ENCODE measurements around the gene SLC37A2. TPM values are rescaled to one million over a fixed set of nuclear protein-coding genes. Genes with fewer than 3 reads are reported as not detected.

SLC37A2 gene
- total RNA-seq, 1 experiment from 2014 or later: 2.2 TPM

DNA sequence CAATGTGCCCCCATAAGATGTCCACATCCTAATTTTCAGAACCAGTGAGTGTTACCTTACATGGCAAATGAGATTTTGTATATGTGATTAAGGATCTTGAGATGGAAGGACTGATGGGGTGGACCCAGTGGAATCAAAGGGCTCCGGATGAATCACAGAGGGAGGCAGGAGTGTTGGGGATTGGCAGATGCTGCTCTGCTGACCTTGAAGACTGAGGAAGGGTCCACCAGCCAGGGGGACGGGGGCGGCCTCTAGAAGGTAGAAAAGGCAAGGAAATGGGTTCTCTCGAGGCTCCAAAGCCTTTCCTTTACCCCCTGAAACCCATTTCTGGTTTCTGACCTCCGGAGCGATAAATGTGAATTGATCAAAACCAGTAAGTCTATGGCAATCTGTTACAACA, 29.6 kb downstream of the SLC37A2 start:
- Mint-ChIP-seq H3K4me1 (peaks cover 25% of the 10 kb centered on the region), H3K4me3 (no peak overlapping the region), H3K27me3 (ENCODE audit: low read depth) (no peaks in the 10 kb centered on the region), H3K27ac (no peak overlapping the region), H3K36me3 (peaks cover 6% of the 10 kb centered on the region; the same call in 1 of the 2 replicates), H3K9me3 (no peaks in the 10 kb centered on the region)
- ATAC-seq: no peak
- TF ChIP-seq TEAD1 (CRISPR knock-in tag; IDR thresholded peaks at IDR 0.05): no peak
- no peak for TF ChIP-seq NR1H2 (CRISPR knock-in tag; IDR thresholded peaks at IDR 0.05)
- TF ChIP-seq, protein P1, sequence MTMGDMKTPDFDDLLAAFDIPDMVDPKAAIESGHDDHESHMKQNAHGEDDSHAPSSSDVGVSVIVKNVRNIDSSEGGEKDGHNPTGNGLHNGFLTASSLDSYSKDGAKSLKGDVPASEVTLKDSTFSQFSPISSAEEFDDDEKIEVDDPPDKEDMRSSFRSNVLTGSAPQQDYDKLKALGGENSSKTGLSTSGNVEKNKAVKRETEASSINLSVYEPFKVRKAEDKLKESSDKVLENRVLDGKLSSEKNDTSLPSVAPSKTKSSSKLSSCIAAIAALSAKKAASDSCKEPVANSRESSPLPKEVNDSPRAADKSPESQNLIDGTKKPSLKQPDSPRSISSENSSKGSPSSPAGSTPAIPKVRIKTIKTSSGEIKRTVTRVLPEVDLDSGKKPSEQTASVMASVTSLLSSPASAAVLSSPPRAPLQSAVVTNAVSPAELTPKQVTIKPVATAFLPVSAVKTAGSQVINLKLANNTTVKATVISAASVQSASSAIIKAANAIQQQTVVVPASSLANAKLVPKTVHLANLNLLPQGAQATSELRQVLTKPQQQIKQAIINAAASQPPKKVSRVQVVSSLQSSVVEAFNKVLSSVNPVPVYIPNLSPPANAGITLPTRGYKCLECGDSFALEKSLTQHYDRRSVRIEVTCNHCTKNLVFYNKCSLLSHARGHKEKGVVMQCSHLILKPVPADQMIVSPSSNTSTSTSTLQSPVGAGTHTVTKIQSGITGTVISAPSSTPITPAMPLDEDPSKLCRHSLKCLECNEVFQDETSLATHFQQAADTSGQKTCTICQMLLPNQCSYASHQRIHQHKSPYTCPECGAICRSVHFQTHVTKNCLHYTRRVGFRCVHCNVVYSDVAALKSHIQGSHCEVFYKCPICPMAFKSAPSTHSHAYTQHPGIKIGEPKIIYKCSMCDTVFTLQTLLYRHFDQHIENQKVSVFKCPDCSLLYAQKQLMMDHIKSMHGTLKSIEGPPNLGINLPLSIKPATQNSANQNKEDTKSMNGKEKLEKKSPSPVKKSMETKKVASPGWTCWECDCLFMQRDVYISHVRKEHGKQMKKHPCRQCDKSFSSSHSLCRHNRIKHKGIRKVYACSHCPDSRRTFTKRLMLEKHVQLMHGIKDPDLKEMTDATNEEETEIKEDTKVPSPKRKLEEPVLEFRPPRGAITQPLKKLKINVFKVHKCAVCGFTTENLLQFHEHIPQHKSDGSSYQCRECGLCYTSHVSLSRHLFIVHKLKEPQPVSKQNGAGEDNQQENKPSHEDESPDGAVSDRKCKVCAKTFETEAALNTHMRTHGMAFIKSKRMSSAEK (CRISPR knock-in tag; IDR thresholded peaks at IDR 0.05; ENCODE audit: borderline replicate concordance): no peak
- no peak for TF ChIP-seq PRRX2 (CRISPR knock-in tag; IDR thresholded peaks at IDR 0.05)
- TF ChIP-seq KAT7 (CRISPR knock-in tag; IDR thresholded peaks at IDR 0.05; ENCODE audit: borderline replicate concordance): no peak
- no peak for TF ChIP-seq ETV6 (CRISPR knock-in tag; IDR thresholded peaks at IDR 0.05)
- TF ChIP-seq, protein P2, sequence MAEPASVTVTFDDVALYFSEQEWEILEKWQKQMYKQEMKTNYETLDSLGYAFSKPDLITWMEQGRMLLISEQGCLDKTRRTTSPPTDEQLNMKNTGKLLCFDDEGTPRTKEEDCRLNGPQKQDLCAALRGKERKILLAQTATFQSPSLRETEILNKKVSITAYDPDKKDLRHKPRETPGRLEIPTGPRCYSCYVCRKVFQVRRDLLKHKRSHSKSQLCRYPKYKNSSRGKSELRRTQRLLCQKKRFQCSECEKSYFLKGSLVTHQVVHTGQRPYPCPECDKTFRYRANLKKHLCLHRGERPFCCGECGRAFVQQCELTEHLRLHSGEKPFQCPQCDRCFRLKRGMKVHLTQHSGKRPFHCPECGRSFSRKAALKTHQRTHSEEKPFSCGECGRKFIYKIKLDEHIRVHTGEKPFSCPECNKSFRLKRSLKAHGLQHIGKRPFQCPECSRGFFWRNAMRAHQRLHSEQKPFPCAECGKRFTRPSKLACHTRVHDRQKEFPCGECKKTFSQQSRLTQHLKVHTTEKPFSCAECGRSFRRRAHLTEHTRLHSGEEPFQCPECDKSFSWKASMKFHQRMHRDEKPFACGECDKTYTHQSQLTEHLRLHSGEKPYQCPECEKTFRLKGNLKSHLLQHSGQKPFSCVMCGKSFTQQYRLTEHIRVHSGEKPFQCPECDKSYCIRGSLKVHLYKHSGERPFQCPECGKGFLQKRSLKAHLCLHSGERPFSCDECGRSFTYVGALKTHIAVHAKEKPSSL (CRISPR knock-in tag; conservative IDR thresholded peaks at IDR 0.05): no peak
- TF ChIP-seq NFATC4 (CRISPR knock-in tag; IDR thresholded peaks at IDR 0.05): no peak
- TF ChIP-seq, protein P3, sequence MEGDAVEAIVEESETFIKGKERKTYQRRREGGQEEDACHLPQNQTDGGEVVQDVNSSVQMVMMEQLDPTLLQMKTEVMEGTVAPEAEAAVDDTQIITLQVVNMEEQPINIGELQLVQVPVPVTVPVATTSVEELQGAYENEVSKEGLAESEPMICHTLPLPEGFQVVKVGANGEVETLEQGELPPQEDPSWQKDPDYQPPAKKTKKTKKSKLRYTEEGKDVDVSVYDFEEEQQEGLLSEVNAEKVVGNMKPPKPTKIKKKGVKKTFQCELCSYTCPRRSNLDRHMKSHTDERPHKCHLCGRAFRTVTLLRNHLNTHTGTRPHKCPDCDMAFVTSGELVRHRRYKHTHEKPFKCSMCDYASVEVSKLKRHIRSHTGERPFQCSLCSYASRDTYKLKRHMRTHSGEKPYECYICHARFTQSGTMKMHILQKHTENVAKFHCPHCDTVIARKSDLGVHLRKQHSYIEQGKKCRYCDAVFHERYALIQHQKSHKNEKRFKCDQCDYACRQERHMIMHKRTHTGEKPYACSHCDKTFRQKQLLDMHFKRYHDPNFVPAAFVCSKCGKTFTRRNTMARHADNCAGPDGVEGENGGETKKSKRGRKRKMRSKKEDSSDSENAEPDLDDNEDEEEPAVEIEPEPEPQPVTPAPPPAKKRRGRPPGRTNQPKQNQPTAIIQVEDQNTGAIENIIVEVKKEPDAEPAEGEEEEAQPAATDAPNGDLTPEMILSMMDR (IDR thresholded peaks at IDR 0.05): no peak
- TF ChIP-seq ZNF138 (CRISPR knock-in tag; conservative IDR thresholded peaks at IDR 0.05): no peak
- ChIA-PET CTCF (interaction anchor here (0.6 to 5.3 kb wide), 22 partner anchors 11 to 811 kb away, joined by 3 to 128 read pairs (median 5); partner anchors contain the start of genes PUS3 and TMEM218), POLR2A (no interaction called here)
- no peak for DNase-seq (ENCODE audit: low spot score)

DNA sequence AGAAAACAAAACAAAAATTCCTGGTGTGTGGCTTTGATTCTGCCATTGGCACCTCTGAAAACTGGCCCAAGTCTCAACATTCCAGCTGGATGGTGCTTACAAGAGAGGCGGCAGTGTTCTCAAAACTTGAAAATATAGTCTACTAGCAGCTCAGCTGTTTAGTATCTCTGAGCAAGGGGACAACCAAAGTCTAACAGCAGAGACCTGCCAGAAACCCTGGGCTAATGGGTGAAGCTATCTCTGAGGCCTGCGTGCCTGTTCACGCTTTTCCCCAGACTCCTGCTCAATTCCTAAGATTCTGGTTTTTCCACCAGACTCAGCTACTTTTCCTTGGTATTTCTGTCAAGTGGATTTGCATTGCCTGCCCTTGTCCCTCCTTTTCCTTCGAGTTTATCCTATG, 30.4 kb downstream of the SLC37A2 start:
- no peaks in the 10 kb centered on the region for H3K9me3 Mint-ChIP-seq
- no peak overlapping the region for H3K27ac Mint-ChIP-seq
- ChIA-PET POLR2A (no interaction called here), CTCF (interaction anchor here (0.6 to 5.3 kb wide), 12 partner anchors 12 to 343 kb away, joined by 3 to 128 read pairs (median 4); no protein-coding TSS in a partner anchor)
- H3K27me3 Mint-ChIP-seq (ENCODE audit: low read depth): no peaks in the 10 kb centered on the region
- peaks cover 9% of the 10 kb centered on the region for H3K36me3 Mint-ChIP-seq
- no peak for TF ChIP-seq ZNF416 (CRISPR knock-in tag; IDR thresholded peaks at IDR 0.05)
- TF ChIP-seq, protein P4, sequence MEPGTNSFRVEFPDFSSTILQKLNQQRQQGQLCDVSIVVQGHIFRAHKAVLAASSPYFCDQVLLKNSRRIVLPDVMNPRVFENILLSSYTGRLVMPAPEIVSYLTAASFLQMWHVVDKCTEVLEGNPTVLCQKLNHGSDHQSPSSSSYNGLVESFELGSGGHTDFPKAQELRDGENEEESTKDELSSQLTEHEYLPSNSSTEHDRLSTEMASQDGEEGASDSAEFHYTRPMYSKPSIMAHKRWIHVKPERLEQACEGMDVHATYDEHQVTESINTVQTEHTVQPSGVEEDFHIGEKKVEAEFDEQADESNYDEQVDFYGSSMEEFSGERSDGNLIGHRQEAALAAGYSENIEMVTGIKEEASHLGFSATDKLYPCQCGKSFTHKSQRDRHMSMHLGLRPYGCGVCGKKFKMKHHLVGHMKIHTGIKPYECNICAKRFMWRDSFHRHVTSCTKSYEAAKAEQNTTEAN (CRISPR knock-in tag; IDR thresholded peaks at IDR 0.05): no peak
- TF ChIP-seq, protein P5, sequence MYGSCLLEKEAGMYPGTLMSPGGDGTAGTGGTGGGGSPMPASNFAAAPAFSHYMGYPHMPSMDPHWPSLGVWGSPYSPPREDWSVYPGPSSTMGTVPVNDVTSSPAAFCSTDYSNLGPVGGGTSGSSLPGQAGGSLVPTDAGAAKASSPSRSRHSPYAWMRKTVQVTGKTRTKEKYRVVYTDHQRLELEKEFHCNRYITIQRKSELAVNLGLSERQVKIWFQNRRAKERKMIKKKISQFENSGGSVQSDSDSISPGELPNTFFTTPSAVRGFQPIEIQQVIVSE (CRISPR knock-in tag; IDR thresholded peaks at IDR 0.05; ENCODE audit: borderline replicate concordance): no peak
- no peak for TF ChIP-seq ESRRA (CRISPR knock-in tag; IDR thresholded peaks at IDR 0.05; ENCODE audit: borderline replicate concordance)
- no peak for TF ChIP-seq ZNF263 (CRISPR knock-in tag; IDR thresholded peaks at IDR 0.05; ENCODE audit: low read depth)
- H3K4me3 Mint-ChIP-seq: no peak overlapping the region
- DNase-seq (ENCODE audit: low spot score): no peak
- H3K4me1 Mint-ChIP-seq: peaks cover 25% of the 10 kb centered on the region
- ATAC-seq: no peak

Measured in WTC11 (cell line).